Cortex of kidney (tissue), 1 donor: ENCODE measurements around the gene KCNK15.
"Not testable (repeated sequence)": the region's sequence is repeated elsewhere in the genome, so short reads cannot be mapped to it uniquely, and the experiment has no call there.

Experiments used
- DNase-seq: peaks from one replicate; lab custom pipeline; 2025; lab: John Stamatoyannopoulos, UW

The KCNK15 gene

GRCh38 chr20:44745598-44746366 is at the start of gene KCNK15:
TSS of gene KCNK15 (plus strand) at chr20:44745865. CDS start at chr20:44745911, 46 bp downstream.
- DNase-seq, result no peak

GRCh38 chr20:44696315-44696714 is 49.4 kb upstream of the KCNK15 start:
- no peak for DNase-seq

GRCh38 chr20:44697041-44697440 is 48.6 kb upstream of the KCNK15 start:
- DNase-seq, result not testable (repeated sequence)

- DNase-seq, result no peak
These were observed 47.3 kb upstream of the KCNK15 start for GRCh38 chr20:44698351-44698750.

GRCh38 chr20:44700306-44700705 is 45.4 kb upstream of the KCNK15 start:
- no peak for DNase-seq

GRCh38 chr20:44701118-44701857 is 44.4 kb upstream of the KCNK15 start:
- DNase-seq, result no peak

GRCh38 chr20:44701858-44702256 is 43.8 kb upstream of the KCNK15 start:
- DNase-seq, result no peak

- DNase-seq, result no peak
These were observed 42.9 kb upstream of the KCNK15 start for GRCh38 chr20:44702776-44703175.

GRCh38 chr20:44703183-44703925 is 42.3 kb upstream of the KCNK15 start:
- DNase-seq, result no peak

- DNase-seq, result no peak
These were observed 41.6 kb upstream of the KCNK15 start for GRCh38 chr20:44703956-44704488.

GRCh38 chr20:44704551-44704971 is 41.1 kb upstream of the KCNK15 start:
- no peak for DNase-seq

GRCh38 chr20:44705364-44706094 is 40.1 kb upstream of the KCNK15 start:
- DNase-seq, result no peak

GRCh38 chr20:44706301-44707017 is 39.2 kb upstream of the KCNK15 start:
- no peak for DNase-seq

GRCh38 chr20:44707018-44707579 is 38.6 kb upstream of the KCNK15 start:
- DNase-seq, result no peak

- no peak for DNase-seq
These were observed 36.3 kb upstream of the KCNK15 start for GRCh38 chr20:44709380-44709779.

GRCh38 chr20:44709797-44710196 is 35.9 kb upstream of the KCNK15 start:
- DNase-seq, result no peak

GRCh38 chr20:44711237-44711636 is 34.4 kb upstream of the KCNK15 start:
- no peak for DNase-seq

- DNase-seq, result no peak
These were observed 31.5 kb upstream of the KCNK15 start for GRCh38 chr20:44714102-44714700.

- no peak for DNase-seq
These were observed 30.8 kb upstream of the KCNK15 start, which contains the start of gene CCN5 for GRCh38 chr20:44714701-44715498. TSS of gene CCN5 (plus strand) at chr20:44715369. CDS start at chr20:44715391, 22 bp downstream.
